Effector memory CD8-positive, alpha-beta T cell (primary cell): Measurements from ENCODE around the gene CCDC74B.
"Not testable (repeated sequence)": the region's sequence is repeated elsewhere in the genome, so short reads cannot be mapped to it uniquely, and the experiment has no call there.

Source experiments
- ATAC-seq: fragments of 150-1000 bp; cut with Tn5 transposase; replicated peaks from 2 replicates; pipeline ENCODE4 v1.10.0; 2021; ENCODE audit warnings: mild to moderate bottlenecking, moderate library complexity
- DNase-seq, 3 experiments: peaks; one replicate each; pipeline ENCODE4 v3.0.0; 2021
- H3K27ac Mint-ChIP-seq, 2 donors: one replicate each; pipeline ENCODE4 v1.8.0; 2022; ENCODE audit warnings: mild to moderate bottlenecking in 2 of 2, mixed read lengths in 2 of 2, moderate library complexity in 2 of 2
- H3K27me3 Mint-ChIP-seq, 2 donors: one replicate each; pipeline ENCODE4 v1.8.0; 2022; ENCODE audit warnings: mixed read lengths in 2 of 2
- H3K36me3 Mint-ChIP-seq: one replicate; pipeline ENCODE4 v1.8.0; 2022; ENCODE audit warnings: mild to moderate bottlenecking, moderate library complexity, mixed read lengths; ENCODE audit not compliant: insufficient read depth
- H3K4me1 Mint-ChIP-seq, 2 donors: one replicate each; pipeline ENCODE4 v1.8.0; 2022; ENCODE audit warnings: low read depth in 2 of 2, mixed read lengths in 2 of 2
- H3K4me3 Mint-ChIP-seq, 2 donors: one replicate each; pipeline ENCODE4 v1.8.0; 2022; ENCODE audit warnings: mild to moderate bottlenecking in 2 of 2, mixed read lengths in 2 of 2, moderate library complexity in 2 of 2
- H3K9me3 Mint-ChIP-seq, 2 donors: one replicate each; pipeline ENCODE4 v1.8.0; 2022; ENCODE audit warnings: mixed read lengths in 2 of 2

Gene CCDC74B

DNA sequence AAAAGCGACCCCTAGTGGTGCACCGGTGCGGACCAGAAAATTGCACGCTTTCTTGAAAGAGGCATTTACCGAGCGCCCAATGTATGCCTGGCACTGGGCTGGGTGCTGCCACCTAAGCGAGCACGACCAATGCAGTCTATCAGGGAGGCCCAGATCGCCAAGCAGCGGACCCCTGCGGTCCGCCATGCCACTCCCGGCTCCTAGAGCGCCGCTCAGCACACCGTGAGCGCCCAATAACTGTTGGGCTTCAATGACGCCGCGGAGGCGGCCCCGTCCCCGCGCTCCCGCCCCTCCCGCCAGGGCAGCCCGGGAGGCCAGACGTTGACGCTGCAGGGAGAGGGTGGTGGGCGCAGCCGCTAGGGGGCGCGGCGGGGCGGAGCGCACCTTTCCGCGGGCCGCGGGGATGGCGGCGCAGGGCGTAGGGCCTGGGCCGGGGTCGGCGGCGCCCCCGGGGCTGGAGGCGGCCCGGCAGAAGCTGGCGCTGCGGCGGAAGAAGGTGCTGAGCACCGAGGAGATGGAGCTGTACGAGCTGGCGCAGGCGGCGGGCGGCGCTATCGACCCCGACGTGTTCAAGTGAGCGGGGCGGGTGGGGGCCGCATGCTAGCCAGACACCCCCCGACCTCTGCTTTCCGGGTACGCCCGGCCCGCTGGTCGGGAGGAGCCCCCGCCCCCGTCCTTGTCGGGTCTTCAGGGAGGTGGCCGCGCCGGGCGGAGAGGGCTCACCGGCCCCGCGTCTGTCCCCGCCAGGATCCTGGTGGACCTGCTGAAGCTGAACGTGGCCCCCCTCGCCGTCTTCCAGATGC, 37.2 kb upstream of the CCDC74B start, which contains the start of gene MZT2B:
Gene MZT2B, plus strand, starts transcription at position 383 of the 803 bp plus-strand sequence. Its CDS starts 21 bp downstream, at position 404.
- not testable (repeated sequence) for H3K9me3 Mint-ChIP-seq, H3K27me3 Mint-ChIP-seq
- H3K27ac Mint-ChIP-seq: peak within 1 kb of the TSS; percentile 95 to 98
- H3K4me3 Mint-ChIP-seq: peak within 1 kb of the TSS; percentile 88 to 90
- DNase-seq: peak; percentile 89 to 91 (median 89)
- ATAC-seq: peak; percentile 81
- H3K4me1 Mint-ChIP-seq: peaks cover 14 to 18% of the 10 kb centered on the region in 2 donors
- peaks cover 22% of the 10 kb centered on the region for H3K36me3 Mint-ChIP-seq

DNA sequence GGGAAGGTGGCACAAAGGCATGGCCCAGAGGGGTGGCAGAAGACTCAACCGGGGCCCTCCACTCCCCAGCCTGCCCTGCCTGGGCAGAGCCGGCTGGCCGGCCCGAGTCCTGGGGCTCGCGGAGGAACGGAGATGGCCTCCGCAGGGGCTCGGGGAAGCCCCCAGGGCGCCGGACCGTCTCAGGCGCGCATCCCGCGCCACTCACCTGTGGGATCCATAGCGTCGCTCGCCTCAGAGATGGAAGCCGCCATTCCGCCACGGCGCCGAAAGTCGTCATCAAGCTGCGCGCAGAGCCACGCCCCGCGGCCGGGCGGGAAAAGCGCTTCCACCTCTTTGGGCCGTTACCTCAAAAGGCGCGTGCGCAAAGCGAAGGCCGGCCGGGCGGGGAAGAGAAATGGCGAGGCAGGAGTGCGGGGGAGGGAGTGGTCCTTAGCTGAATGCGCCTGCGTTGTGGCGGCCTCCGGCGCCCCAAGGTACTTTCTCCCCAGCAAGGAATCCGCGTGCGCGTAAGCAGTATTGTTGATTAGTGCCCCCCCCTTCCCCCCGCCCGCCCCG, 36.5 kb upstream of the CCDC74B start, which contains the start of gene SMPD4:
Gene SMPD4, minus strand, starts transcription at position 278 of the 555 bp plus-strand sequence. CDS start 5,010 bp downstream, outside the sequence.
- Mint-ChIP-seq H3K4me1 (peaks cover 14 to 18% of the 10 kb centered on the region in 2 donors), H3K36me3 (peaks cover 22% of the 10 kb centered on the region), H3K4me3 (peak within 1 kb of the TSS; percentile 88 to 90), H3K9me3 (no peaks in the 10 kb centered on the region), H3K27ac (peak within 1 kb of the TSS; percentile 95 to 98), H3K27me3 (no peaks in the 10 kb centered on the region)
- DNase-seq (peak; percentile 98 to 99 (median 98)), ATAC-seq (peak; percentile 70)

DNA sequence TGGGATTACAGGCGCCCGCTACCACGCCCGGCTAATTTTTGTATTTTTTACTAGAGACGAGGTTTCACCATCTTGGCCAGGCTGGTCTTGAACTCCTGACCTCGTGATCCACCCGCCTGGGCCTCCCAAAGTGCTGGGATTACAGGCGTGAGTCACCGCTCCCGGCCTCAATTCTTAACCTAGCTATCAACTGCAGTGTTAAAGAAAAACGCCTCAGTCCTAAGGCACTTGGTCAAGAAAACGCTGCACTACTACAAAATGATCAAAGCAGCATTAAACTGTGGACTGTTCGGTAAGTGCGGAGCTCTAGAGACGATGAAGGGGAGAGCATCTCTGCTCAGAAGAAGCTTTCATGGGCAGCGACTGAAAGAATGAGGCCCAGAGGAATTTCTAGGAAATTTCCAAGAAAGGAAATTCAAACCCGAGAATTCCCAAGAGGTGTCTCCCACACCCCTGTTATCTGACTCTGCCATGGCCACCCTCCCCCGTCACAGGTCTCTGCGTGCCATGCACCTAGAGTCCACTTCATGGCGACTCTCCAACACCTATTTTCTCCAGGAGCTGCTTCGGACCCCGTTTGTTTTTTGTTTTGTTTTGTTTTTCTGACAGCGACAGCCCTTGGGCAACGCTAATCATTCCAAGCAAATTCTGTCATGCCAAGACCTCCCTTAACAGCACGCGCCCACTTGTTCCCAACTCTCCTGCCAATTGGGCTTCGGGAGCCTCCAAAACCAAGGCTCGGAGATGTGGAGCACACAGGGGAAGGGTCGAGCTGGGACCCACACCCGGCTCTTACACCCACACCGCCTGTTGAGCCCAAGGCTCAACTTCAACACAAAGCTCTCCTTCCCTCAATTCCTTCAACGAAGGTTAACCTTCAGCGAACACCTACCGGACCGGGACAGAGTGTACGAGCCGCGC, 35.8 kb upstream of the CCDC74B start:
- not testable (repeated sequence) for ATAC-seq, DNase-seq, H3K27me3 Mint-ChIP-seq, H3K9me3 Mint-ChIP-seq
- peak overlapping the region; percentile 88 to 90 for H3K4me3 Mint-ChIP-seq
- peaks cover 28% of the 10 kb centered on the region for H3K36me3 Mint-ChIP-seq
- peaks cover 14 to 16% of the 10 kb centered on the region in 2 donors for H3K4me1 Mint-ChIP-seq
- H3K27ac Mint-ChIP-seq: peak overlapping the region; percentile 95 to 98

DNA sequence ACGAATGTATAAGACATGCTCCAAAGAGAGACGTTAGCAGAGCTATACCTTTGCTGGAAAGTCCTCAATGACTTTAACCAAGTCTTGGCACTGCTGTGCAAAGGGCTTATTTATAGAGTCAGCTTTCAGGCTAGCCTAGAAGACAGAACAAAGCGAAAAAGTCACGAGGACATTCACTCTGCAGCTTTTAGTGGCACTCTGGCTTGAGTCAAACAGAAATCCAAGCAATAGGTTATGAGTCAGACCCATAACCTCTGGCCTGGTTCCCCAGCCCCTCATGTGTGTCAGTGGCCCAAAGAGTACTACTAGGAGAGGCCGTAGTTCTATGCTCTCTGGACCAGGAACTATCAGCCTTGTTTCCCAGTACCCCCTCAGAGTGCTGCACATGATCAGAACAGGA, 30.0 kb upstream of the CCDC74B start:
- ATAC-seq, H3K27ac Mint-ChIP-seq: not testable (repeated sequence)
- H3K36me3 Mint-ChIP-seq: peaks cover 58% of the 10 kb centered on the region

DNA sequence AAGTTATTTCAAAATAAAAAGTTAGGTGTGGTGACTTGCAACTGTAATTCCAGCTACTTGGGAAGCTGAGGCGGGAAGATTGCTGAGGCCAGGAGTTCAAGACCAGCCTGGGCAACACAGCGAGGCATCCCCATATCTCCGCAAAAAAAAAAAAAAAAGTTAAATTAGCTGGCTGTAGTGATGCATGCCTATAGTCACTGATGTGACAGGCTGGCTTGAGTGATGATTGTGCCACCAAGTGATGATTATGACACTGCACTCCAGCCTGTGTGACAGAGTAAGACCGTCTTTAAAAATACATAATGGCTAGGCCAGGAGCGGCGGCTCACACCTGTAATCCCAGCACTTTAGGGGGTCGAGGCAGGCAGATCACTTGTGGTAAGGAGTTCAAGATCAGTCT, 25.0 kb upstream of the CCDC74B start:
- H3K4me3 Mint-ChIP-seq: no peak overlapping the region
- no peak overlapping the region for H3K27ac Mint-ChIP-seq
- no peaks in the 10 kb centered on the region for H3K27me3 Mint-ChIP-seq
- H3K9me3 Mint-ChIP-seq: no peaks in the 10 kb centered on the region
- peaks cover 75% of the 10 kb centered on the region for H3K36me3 Mint-ChIP-seq
- no peaks in the 10 kb centered on the region for H3K4me1 Mint-ChIP-seq
- ATAC-seq (no peak), DNase-seq (no peak)

More for the DNA sequence above, 30.0 kb upstream of the CCDC74B start:
- H3K4me3 Mint-ChIP-seq, H3K9me3 Mint-ChIP-seq, DNase-seq, H3K4me1 Mint-ChIP-seq, H3K27me3 Mint-ChIP-seq: not testable (repeated sequence)

DNA sequence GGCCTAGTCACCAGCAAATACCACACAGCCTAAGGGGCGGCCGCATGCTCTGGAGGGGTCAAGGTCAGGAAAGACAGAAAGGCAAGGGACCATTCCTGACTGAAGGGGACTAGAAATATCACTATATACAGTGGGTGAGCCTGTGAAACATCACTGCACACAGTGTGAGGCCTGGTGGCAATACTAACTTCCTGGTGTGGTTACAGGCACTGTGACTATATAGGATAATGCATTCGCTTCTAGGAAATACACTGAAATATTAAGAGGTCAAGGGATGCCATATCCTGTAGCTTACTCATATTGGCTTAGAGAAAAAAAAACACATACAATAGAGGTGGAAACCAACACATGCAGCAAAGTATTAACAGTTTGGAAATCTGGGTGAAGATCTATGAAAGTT, 24.3 kb upstream of the CCDC74B start:
- H3K4me3 Mint-ChIP-seq, H3K27me3 Mint-ChIP-seq, ATAC-seq, H3K9me3 Mint-ChIP-seq, H3K4me1 Mint-ChIP-seq, DNase-seq: not testable (repeated sequence)
- H3K36me3 Mint-ChIP-seq: peaks cover 75% of the 10 kb centered on the region
- H3K27ac Mint-ChIP-seq: peak overlapping the region in 1 of 2 donors; percentile 46

DNA sequence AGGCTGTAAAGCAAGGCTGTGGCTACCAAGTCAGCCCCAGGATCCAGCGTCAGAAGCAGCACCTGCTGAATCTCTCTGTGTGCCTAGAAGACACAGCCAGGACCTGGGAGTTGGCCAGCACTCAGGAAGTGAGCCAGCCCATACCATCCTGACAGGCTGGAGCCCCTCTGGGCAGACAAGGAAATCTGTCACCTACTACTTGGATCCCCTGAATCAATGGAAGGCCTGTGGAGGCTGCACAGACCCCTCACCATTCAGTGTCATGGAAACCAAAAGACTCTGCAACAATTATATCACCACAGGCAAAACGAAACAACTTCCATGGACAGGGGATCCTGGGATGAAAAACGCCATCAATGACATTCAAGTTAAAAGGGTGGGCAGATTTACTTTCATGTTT, 21.7 kb upstream of the CCDC74B start:
- H3K4me3 Mint-ChIP-seq, H3K27ac Mint-ChIP-seq, H3K27me3 Mint-ChIP-seq, DNase-seq, H3K9me3 Mint-ChIP-seq, ATAC-seq, H3K4me1 Mint-ChIP-seq: not testable (repeated sequence)
- H3K36me3 Mint-ChIP-seq: peaks cover 66% of the 10 kb centered on the region

DNA sequence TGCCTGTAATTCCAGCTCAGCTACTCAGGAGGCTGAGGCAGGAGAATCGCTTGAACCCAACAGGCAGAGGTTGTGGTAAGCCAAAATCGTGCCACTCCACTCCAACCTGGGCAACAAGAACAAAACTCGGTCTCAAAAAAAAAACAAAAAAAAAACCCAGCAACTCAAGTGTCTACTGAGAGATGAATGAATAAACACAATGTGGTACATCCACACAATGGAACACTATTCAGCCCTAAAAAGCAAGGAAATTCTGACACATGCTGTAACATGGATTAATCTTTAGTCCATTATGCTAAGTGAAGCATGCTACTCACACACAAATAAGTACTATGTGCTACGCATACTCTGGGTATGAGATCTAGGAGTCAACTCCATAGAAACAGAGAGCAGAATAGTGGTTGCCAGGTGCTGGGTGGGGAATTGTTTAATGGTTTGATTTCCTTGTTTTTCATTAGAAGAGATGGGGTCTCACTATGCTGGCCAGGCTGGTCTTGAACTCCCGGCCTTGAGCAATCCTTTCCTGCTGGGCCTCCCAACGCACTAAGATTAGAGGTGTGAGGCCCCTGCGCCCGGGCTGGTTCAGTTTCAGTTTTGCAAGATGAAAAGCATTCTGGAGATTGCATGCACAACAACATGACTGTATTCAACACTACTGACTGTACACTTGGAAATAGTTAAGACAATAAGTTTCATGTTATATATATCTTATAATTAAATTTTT, 20.5 kb upstream of the CCDC74B start:
- H3K4me3 Mint-ChIP-seq: no peak overlapping the region
- H3K36me3 Mint-ChIP-seq: peaks cover 65% of the 10 kb centered on the region
- no peak for DNase-seq
- H3K27ac Mint-ChIP-seq: no peak overlapping the region
- ATAC-seq: no peak
- peaks cover 0 to 4% of the 10 kb centered on the region in 2 donors for H3K4me1 Mint-ChIP-seq
- no peaks in the 10 kb centered on the region for H3K27me3 Mint-ChIP-seq
- H3K9me3 Mint-ChIP-seq: no peaks in the 10 kb centered on the region

DNA sequence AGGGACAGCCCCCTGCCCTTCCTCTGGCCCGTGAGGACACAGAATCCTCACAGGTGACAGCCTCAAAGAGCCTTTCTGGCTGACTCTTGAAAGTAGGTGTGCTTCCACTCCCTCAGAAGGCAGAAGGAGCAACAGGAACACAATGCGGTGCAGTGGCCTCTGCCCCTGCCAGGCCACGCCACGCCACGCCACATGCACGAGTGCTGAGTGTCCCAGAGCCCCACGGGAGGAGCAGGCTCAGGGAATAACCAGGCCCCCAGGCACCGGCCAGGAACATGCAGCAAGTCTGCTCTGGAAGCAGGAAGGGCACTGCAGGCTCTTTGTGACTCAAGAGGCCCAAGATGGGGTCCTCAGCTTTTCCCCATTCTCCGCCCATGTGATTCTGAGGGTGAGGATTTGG, 18.1 kb upstream of the CCDC74B start:
- H3K4me1 Mint-ChIP-seq: peaks cover 3 to 12% of the 10 kb centered on the region in 2 donors

DNA sequence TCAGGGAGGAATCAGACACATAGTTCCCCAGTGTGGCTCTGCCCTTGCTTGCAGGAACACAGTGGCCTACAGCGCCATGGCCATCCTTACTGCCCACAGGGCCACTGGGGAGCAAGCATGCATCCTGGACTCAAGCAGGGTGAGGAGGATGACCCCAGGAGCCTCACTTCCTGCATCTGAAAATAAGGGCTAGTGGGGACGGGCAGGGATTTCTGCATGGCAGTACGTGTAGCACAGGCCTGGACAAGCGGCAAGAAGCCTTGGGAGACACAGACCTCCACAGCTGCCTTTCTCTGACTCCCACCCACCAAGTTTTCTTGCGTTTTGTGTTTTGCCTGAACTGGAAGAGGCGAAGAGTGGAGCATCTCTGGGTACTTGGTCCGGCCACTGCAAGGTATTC, 17.6 kb upstream of the CCDC74B start:
- ATAC-seq, H3K4me3 Mint-ChIP-seq, H3K27ac Mint-ChIP-seq, H3K27me3 Mint-ChIP-seq, H3K9me3 Mint-ChIP-seq, DNase-seq: not testable (repeated sequence)
- Mint-ChIP-seq H3K4me1 (peaks cover 8 to 13% of the 10 kb centered on the region in 2 donors), H3K36me3 (peaks cover 66% of the 10 kb centered on the region)

More for the DNA sequence above, 18.1 kb upstream of the CCDC74B start:
- H3K27ac Mint-ChIP-seq: no peak overlapping the region
- ATAC-seq (no peak), DNase-seq (no peak)
- no peaks in the 10 kb centered on the region for H3K9me3 Mint-ChIP-seq
- H3K4me3 Mint-ChIP-seq: no peak overlapping the region
- H3K27me3 Mint-ChIP-seq: no peaks in the 10 kb centered on the region
- H3K36me3 Mint-ChIP-seq: peaks cover 69% of the 10 kb centered on the region

DNA sequence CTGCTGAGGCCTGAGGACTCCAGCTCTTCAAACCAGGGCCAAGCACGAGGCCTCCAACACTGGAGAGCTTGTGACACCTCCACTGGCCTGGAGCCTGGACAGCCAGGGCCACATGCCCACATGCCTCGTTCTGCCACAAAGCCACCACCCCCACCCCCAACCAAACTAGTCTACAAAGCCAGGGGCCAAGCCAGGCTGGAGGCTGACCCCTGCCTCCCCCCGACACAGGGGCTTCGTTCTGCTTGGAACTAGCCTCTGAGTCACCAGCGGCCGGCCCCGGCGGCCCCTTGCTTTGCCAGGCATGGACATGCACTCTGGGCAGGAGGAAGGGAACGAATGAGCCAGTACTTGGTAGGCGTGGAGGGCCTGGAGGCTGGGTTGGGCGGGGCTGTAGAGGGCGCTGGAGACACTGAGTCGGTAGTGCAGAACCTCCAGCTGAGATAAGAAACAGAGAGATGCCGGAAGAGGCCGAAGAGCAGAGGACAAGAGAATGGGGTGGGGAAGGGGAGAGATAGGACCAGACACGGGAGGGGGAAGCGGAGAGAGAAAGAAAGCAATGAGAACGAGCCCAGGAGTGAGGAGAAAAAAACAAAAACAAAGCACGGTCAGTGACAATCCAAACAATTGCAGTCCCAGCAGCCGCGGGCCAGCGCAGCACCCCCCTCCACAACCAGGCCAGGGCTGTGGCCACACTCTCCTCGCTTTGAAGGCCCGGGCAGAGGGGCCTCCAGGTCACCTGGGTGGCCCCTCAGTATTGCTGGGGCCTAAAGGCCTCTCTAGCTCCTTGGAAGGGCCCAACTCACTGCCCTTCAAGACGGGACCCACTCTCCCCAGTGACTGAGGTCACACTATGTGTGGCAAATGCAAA, 16.2 kb upstream of the CCDC74B start:
- H3K4me3 Mint-ChIP-seq, ATAC-seq, DNase-seq, H3K9me3 Mint-ChIP-seq, H3K27me3 Mint-ChIP-seq, H3K27ac Mint-ChIP-seq: not testable (repeated sequence)
- peaks cover 9 to 13% of the 10 kb centered on the region in 2 donors for H3K4me1 Mint-ChIP-seq
- peaks cover 61% of the 10 kb centered on the region for H3K36me3 Mint-ChIP-seq

DNA sequence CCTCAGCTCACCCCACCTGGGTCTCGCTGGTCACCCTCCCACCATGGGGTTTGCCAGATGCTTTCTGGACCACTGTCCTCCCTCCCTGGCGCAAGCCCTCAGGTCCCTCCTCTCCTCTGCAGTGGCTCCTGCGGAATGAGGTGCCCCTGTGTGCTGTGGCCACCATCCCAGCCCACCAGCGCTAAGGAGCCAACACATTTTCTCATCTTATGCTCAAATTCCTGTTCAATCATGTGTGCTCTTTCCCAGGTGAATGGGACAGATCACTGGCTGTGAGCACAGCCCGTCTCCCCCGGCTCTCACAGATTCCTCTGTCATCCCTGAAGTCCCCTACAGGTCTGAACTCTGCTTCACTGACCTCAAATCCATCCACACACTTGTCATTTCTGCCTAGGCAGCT, 15.2 kb upstream of the CCDC74B start:
- Mint-ChIP-seq H3K36me3 (peaks cover 57% of the 10 kb centered on the region), H3K4me1 (peaks cover 9 to 13% of the 10 kb centered on the region in 2 donors), H3K4me3 (peak overlapping the region in 1 of 2 donors; percentile 11), H3K27me3 (no peaks in the 10 kb centered on the region), H3K9me3 (no peaks in the 10 kb centered on the region), H3K27ac (peak overlapping the region in 1 of 2 donors; percentile 53)
- ATAC-seq (no peak), DNase-seq (no peak)
